RWPE1 (cell line): ENCODE results near the gene KMT2D.
A peak's percentile ranks its signal among the peaks of the same experiment; 100 is the strongest.

Experiments used
- CTCF ChIA-PET: fragments of 350-600 bp; sonication (Branson Sonifier 250); formaldehyde crosslinking; extraction: SDS; loops from one replicate; lab custom pipeline; 2021; lab: Yijun Ruan, JAX
- POLR2A ChIA-PET: fragments of 400-600 bp; formaldehyde crosslinking; extraction: SDS; loops from one replicate; lab custom pipeline; 2020; ENCODE audit warnings: antibody characterized with exemption; ENCODE audit not compliant: low non-redundant PET; lab: Yijun Ruan, JAX
- DNase-seq: peaks from one replicate; pipeline ENCODE4 v3.0.0; 2012; ENCODE audit warnings: low spot score
- H3K27ac ChIP-seq: fragments of 450-650 bp; 2 replicates; pipeline ENCODE4 v1.5.1; 2017
- CTCF ChIP-seq: fragments of 450-650 bp; conservative IDR thresholded peaks from 2 replicates; pipeline ENCODE4 v1.5.1; 2017; ENCODE audit warnings: low read depth, mild to moderate bottlenecking

Gene KMT2D

GRCh38 chr12:49055092-49055491 lies 5.5 kb downstream of the KMT2D start:
- no peak overlapping the region for H3K27ac ChIP-seq
- no peak for DNase-seq
- CTCF ChIA-PET, result interaction anchor here (1.0 kb wide), 1 partner anchor 9 kb away, joined by 3 read pairs; no protein-coding TSS in a partner anchor
- TF ChIP-seq CTCF, result no peak
- POLR2A ChIA-PET, result no interaction called here

GRCh38 chr12:49054524-49054923 lies 6.1 kb downstream of the KMT2D start:
- no peak for TF ChIP-seq CTCF
- ChIA-PET CTCF (interaction anchor here (1.0 kb wide), 1 partner anchor 10 kb away, joined by 3 read pairs; no protein-coding TSS in a partner anchor), POLR2A (no interaction called here)
- 0 out of 2 replicates have a peak overlapping the region, but pooled peaks have one; percentile 5 for H3K27ac ChIP-seq
- no peak for DNase-seq

GRCh38 chr12:49054096-49054495 lies 6.5 kb downstream of the KMT2D start:
- no peak for TF ChIP-seq CTCF
- 0 out of 2 replicates have a peak overlapping the region, but pooled peaks have one; percentile 5 for H3K27ac ChIP-seq
- CTCF ChIA-PET, result interaction anchor here (0.5 to 1.0 kb wide), 2 partner anchors 10 to 135 kb away, joined by 3 read pairs; partner anchors contain the start of gene TUBA1A
- no peak for DNase-seq
- POLR2A ChIA-PET, result no interaction called here

- CTCF ChIA-PET, result interaction anchor here (0.6 to 0.7 kb wide), 2 partner anchors 161 to 979 kb away, joined by 3 read pairs; no protein-coding TSS in a partner anchor
- POLR2A ChIA-PET, result no interaction called here
- no peak for TF ChIP-seq CTCF
- no peak overlapping the region for H3K27ac ChIP-seq
- no peak for DNase-seq
Measured at GRCh38 chr12:49052451-49053208, 8.0 kb downstream of the KMT2D start.

- TF ChIP-seq CTCF, result no peak
- H3K27ac ChIP-seq, result no peak overlapping the region
- POLR2A ChIA-PET, result no interaction called here
- no peak for DNase-seq
- CTCF ChIA-PET, result interaction anchor here (0.6 to 0.7 kb wide), 2 partner anchors 161 to 980 kb away, joined by 3 read pairs; no protein-coding TSS in a partner anchor
Measured at GRCh38 chr12:49051777-49052438, 8.7 kb downstream of the KMT2D start.

GRCh38 chr12:49051373-49051764 lies 9.2 kb downstream of the KMT2D start:
- TF ChIP-seq CTCF, result no peak
- no peak for DNase-seq
- CTCF ChIA-PET, result interaction anchor here (0.6 to 0.9 kb wide), 2 partner anchors 13 to 22 kb away, joined by 3 to 6 read pairs; no protein-coding TSS in a partner anchor
- POLR2A ChIA-PET, result no interaction called here
- H3K27ac ChIP-seq, result no peak overlapping the region
